ENCODE results near the gene SYT8.

DNA sequence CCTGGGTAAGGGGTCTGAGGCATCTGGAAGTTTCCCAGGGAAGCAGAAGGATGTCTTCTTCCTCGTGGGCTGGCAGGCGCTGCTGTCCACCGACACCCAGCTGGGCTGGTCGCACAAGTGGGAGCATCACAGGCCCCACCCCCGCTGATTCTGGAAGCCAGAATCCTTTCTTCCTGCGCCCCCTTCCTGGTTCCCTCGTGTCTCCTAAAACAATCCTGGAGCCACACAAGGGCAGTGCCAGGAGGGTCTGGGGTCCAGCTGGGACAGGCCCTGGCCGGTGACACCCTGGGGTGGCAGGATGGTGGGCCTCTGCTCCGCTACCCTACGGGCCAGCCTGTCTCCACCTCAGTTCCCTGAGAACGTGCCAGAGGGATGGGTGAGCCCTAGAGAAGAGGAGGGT lies 22.3 kb downstream of the SYT8 start:
- no peak for TF ChIP-seq GATA3 (IDR thresholded peaks at IDR 0.05; ENCODE audit: low read depth, low read length)
- TF ChIP-seq GATA2 (IDR thresholded peaks at IDR 0.05; ENCODE audit: low read depth, low read length): no peak
